Lower leg skin (tissue), 4 donors: ENCODE measurements around the gene FGF23. TPM values are rescaled to one million over a fixed set of nuclear protein-coding genes. Genes with fewer than 3 reads are reported as not detected.
A peak's percentile ranks its signal among the peaks of the same experiment; 100 is the strongest.

Source experiments
- DNase-seq, 2 donors: peaks; one replicate each; pipeline ENCODE4 v3.0.0-alpha.2; 2019; ENCODE audit warnings: low spot score in 2 of 2
- H3K4me3 ChIP-seq: fragments of 200-600 bp; sonication (generic); 2 replicates; pipeline ENCODE4 v1.5.1; 2017; ENCODE audit warnings: mild to moderate bottlenecking, low read depth; ENCODE audit not compliant: poor library complexity, severe bottlenecking
- POLR2A ChIP-seq, 2 donors: fragments of 450-650 bp; IDR thresholded peaks; one replicate each; pipeline ENCODE4 v1.6.1; 2016 to 2017; ENCODE audit warnings: antibody characterized with exemption in 2 of 2, mild to moderate bottlenecking in 1 of 2, moderate library complexity in 1 of 2
- WGBS, 2 donors: methylation state at CpG; one replicate each; pipeline ENCODE4 v1.1.5; 2018; 5-methylcytosine and 5-hydroxymethylcytosine counted together
- intact Hi-C: fragments of 100-400 bp; cut with DNase I; formaldehyde crosslinking; loops from one replicate; pipeline ENCODE4 v1.15.0; 2023; ENCODE audit warnings: low total_unique reads
- total RNA-seq, 4 donors: library from RNA; depleted of rRNA; stranded (reverse); fragments of >200 nt; gene quantifications; one replicate each; pipeline ENCODE4 v1.1.0, GENCODE V29; 2016
- TF ChIP-seq, protein P1 (sequence below), 3 donors: fragments of 450-650 bp; IDR thresholded peaks; one replicate each; pipeline ENCODE4 v1.5.1; 2016; ENCODE audit warnings: antibody characterized with exemption in 3 of 3, mild to moderate bottlenecking in 3 of 3, moderate library complexity in 2 of 3

The FGF23 gene
- total RNA-seq: not detected

DNA sequence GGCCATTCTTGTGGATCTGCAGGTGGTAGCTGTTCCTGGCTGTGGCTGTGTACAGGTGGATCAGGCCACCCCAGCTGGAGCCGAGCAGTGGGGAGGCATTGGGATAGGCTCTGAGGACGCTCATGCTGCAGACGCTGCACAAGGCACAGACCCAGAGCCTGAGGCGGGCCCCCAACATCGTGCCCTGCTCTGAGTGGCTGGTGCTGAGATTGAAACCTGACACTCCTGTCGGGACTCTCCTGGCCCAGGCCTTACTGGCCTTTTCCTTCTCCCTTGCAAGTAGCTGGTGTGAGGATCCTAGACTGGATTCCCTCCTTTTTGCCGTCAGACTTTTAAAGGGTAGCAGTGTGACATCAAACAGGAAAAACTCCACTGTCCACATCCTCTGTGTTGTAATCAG lies at the start of gene FGF23:
FGF23 (minus strand) TSS at position 308 of the 400 bp plus-strand sequence; CDS start at position 178, 130 bp downstream.
- 3 to 5% methylated on average over 6 to 7 of the region's 7 CpGs for WGBS, 2 donors
- no peak for DNase-seq
- H3K4me3 ChIP-seq: no peak within 1 kb of the TSS
- TF ChIP-seq, protein P1, sequence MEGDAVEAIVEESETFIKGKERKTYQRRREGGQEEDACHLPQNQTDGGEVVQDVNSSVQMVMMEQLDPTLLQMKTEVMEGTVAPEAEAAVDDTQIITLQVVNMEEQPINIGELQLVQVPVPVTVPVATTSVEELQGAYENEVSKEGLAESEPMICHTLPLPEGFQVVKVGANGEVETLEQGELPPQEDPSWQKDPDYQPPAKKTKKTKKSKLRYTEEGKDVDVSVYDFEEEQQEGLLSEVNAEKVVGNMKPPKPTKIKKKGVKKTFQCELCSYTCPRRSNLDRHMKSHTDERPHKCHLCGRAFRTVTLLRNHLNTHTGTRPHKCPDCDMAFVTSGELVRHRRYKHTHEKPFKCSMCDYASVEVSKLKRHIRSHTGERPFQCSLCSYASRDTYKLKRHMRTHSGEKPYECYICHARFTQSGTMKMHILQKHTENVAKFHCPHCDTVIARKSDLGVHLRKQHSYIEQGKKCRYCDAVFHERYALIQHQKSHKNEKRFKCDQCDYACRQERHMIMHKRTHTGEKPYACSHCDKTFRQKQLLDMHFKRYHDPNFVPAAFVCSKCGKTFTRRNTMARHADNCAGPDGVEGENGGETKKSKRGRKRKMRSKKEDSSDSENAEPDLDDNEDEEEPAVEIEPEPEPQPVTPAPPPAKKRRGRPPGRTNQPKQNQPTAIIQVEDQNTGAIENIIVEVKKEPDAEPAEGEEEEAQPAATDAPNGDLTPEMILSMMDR (IDR thresholded peaks at IDR 0.05): no peak
- no peak for TF ChIP-seq POLR2A (IDR thresholded peaks at IDR 0.05)
- intact Hi-C loops: no loop called here

DNA sequence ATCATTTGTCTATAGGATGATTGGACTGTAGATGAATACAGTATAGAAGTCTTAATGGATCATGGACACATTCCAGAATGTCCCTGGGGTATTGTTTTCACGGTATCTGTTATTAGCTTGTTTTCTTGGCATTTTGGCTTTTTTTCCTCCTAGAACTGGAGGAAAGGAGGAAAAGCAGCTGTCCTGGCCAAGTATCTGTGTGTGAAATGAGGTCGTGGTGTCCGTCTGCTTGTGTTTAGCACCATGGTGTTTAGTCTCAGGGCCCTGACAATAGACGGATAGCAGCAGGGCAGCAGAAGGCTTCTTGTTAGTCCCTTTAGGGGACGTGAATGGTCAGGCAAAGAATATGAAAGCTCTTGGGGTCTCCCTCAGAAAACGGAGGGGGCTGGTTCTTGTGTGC lies 44.9 kb upstream of the FGF23 start:
- intact Hi-C loops: no loop called here
- DNase-seq: peak in 1 of 2 donors; percentile 21
- no peak for TF ChIP-seq POLR2A (IDR thresholded peaks at IDR 0.05)
- TF ChIP-seq, protein P1 (IDR thresholded peaks at IDR 0.05): no peak
- no peak overlapping the region for H3K4me3 ChIP-seq
- 36 to 48% methylated on average over 6 of the region's 6 CpGs for WGBS, 2 donors

DNA sequence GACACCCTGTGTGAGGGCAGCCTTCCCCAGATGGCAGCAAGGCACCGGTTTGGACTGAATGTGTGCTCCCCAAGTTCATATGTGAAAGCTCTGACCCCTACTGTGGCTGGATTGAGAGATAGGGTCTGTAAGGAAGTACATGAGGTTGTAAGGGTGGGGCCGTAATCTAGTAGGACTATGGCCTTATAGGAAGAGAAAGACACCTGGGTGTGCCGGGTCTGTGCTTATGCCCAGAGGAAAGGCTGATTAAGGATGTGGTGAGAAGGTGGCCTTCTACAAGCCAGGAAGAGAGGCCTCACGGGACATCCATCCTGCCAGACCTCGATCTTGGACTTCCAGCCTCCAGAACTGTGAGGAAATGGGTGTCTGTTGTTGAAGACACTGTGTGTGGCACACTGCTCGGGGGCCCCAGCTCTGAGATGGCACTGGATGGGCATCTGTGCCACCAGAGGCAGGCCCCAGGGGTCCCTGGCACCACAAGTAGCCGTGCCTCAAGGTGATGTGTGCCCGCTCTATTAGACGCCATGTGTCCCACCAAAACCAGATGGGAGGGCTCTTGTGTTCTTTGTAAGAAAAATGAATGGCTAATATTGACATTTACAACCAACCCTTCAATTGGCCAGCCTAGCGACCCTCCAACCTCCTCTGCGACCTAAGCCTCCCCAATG lies 44.1 kb upstream of the FGF23 start:
- no peak overlapping the region for H3K4me3 ChIP-seq
- peak in 1 of 2 donors; percentile 50 for DNase-seq
- TF ChIP-seq, protein P1 (IDR thresholded peaks at IDR 0.05): no peak
- TF ChIP-seq POLR2A (IDR thresholded peaks at IDR 0.05): no peak
- WGBS, 2 donors: 91 to 92% methylated on average over 10 to 11 of the region's 11 CpGs
- intact Hi-C loops: no loop called here

DNA sequence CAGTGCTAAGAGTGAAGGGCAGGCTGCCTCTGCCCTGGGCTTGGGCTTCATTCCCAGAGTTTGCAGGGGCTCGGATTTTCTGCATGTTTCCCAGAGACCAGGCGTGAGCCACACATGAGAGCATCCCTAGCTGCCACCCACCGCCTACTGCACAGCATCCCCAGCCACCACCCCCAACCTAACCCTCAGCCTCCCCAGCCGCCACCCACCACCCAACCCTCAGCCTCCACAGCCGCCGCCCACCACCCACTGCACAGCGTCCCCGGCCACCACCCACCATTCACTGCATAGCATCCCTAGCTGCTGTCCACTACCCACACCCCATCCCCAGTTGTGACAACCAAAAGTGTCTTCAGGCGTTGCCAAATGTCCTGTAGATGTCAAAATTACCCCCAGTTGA lies 43.5 kb upstream of the FGF23 start:
- H3K4me3 ChIP-seq: no peak overlapping the region
- peak in 1 of 2 donors; percentile 68 for DNase-seq
- 89 to 92% methylated on average over 9 of the region's 9 CpGs for WGBS, 2 donors
- intact Hi-C loops: no loop called here
- no peak for TF ChIP-seq POLR2A (IDR thresholded peaks at IDR 0.05)
- TF ChIP-seq, protein P1 (IDR thresholded peaks at IDR 0.05): no peak

DNA sequence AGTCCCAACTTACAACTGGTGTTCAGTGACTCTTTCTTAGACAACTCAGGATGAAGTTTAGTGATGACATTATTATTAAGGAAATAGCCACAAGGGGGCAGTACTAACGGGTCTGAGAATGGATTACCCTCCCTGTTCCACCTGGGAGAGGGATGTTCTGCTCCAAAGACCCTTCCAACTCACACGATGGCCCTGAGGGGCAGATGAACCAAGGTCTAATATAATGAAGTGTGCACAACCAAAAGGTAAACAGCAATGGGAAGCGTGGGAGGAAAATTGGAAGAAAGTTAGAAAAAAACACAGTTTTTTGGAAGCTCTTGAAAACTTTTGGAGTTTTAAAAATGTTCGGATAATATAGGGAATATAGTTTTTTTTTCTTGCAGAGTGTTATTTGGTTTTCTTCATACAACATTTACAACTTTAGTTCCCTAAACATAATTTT lies 42.1 kb upstream of the FGF23 start:
- TF ChIP-seq, protein P1 (IDR thresholded peaks at IDR 0.05): no peak
- no peak for TF ChIP-seq POLR2A (IDR thresholded peaks at IDR 0.05)
- 34 to 38% methylated on average over 4 of the region's 4 CpGs for WGBS, 2 donors
- H3K4me3 ChIP-seq: no peak overlapping the region
- peak in 1 of 2 donors; percentile 31 for DNase-seq
- intact Hi-C loops: no loop called here
